OCI-LY1 (cell line): ENCODE data around the gene GAS6.
"Not testable (repeated sequence)": the region's sequence is repeated elsewhere in the genome, so short reads cannot be mapped to it uniquely, and the experiment has no call there.

Experiments used
- H2AFZ ChIP-seq: fragments of 200-600 bp; sonication (generic), shearing (Covaris generic); 2 replicates; pipeline ENCODE4 v1.6.0; 2014; ENCODE audit warnings: antibody characterized with exemption, mild to moderate bottlenecking, low read length
- H3F3A ChIP-seq: fragments of 200-600 bp; sonication (generic), shearing (Covaris generic); 2 replicates; pipeline ENCODE4 v1.6.0; 2014; ENCODE audit warnings: mild to moderate bottlenecking, antibody characterized with exemption, low read length, moderate library complexity; ENCODE audit not compliant: insufficient read depth
- H3K27ac ChIP-seq: fragments of 200-600 bp; sonication (generic); 2 replicates; pipeline ENCODE4 v1.5.1; 2014; ENCODE audit warnings: low read length, mixed run types, mild to moderate bottlenecking, low read depth; ENCODE audit not compliant: poor library complexity, severe bottlenecking
- H3K27me3 ChIP-seq: fragments of 200-600 bp; sonication (generic); 2 replicates; pipeline ENCODE4 v1.6.0; 2014; ENCODE audit warnings: antibody characterized with exemption, mild to moderate bottlenecking, low read length, moderate library complexity; ENCODE audit not compliant: insufficient read depth
- H3K36me3 ChIP-seq: fragments of 200-600 bp; sonication (generic); 2 replicates; pipeline ENCODE4 v1.6.1; 2014; ENCODE audit warnings: mild to moderate bottlenecking, antibody characterized with exemption, low read length, moderate library complexity, mixed read lengths; ENCODE audit not compliant: insufficient read depth
- H3K4me1 ChIP-seq: fragments of 200-600 bp; sonication (generic); 2 replicates; pipeline ENCODE4 v1.5.1; 2014; ENCODE audit warnings: mild to moderate bottlenecking, low read length, moderate library complexity; ENCODE audit not compliant: insufficient read depth, severe bottlenecking
- H3K4me2 ChIP-seq: fragments of 200-600 bp; sonication (generic), shearing (Covaris generic); 2 replicates; pipeline ENCODE4 v1.6.1; 2014; ENCODE audit warnings: low read length
- H3K4me3 ChIP-seq: fragments of 200-600 bp; sonication (generic); 2 replicates; pipeline ENCODE4 v1.5.1; 2014; ENCODE audit warnings: low read length, low read depth, mild to moderate bottlenecking, mixed read lengths; ENCODE audit not compliant: poor library complexity, severe bottlenecking
- H3K79me2 ChIP-seq: fragments of 200-600 bp; shearing (Covaris generic); 2 replicates; pipeline ENCODE4 v1.6.1; 2016; ENCODE audit warnings: mixed run types, low read length, mixed read lengths; ENCODE audit not compliant: insufficient read depth
- H3K9ac ChIP-seq: fragments of 200-600 bp; sonication (generic), shearing (Covaris generic); 2 replicates; pipeline ENCODE4 v1.6.1; 2014; ENCODE audit warnings: mild to moderate bottlenecking, low read length, mixed read lengths
- H3K9me2 ChIP-seq: fragments of 200-600 bp; sonication (generic), shearing (Covaris generic); 2 replicates; pipeline ENCODE4 v1.6.1; 2014; ENCODE audit warnings: low read depth, mild to moderate bottlenecking, low read length, mixed read lengths
- H3K9me3 ChIP-seq: fragments of 200-600 bp; shearing (Covaris generic); 2 replicates; pipeline ENCODE4 v1.6.1; 2014; ENCODE audit warnings: low read length, mixed read lengths
- H4K20me1 ChIP-seq: fragments of 200-600 bp; sonication (generic), shearing (Covaris generic); 2 replicates; pipeline ENCODE4 v1.6.0; 2016; ENCODE audit warnings: mild to moderate bottlenecking, low read length; ENCODE audit not compliant: insufficient read depth
- CTCF ChIP-seq: fragments of 200-600 bp; sonication (generic), shearing (Covaris generic); IDR thresholded peaks from 2 replicates; pipeline ENCODE4 v1.5.1; 2017; ENCODE audit warnings: mild to moderate bottlenecking, antibody characterized with exemption, low read length, moderate library complexity, mixed read lengths
- EZH2 ChIP-seq: fragments of 200-600 bp; sonication (generic), shearing (Covaris generic); IDR thresholded peaks from 2 replicates; pipeline ENCODE4 v1.8.0; 2017; ENCODE audit warnings: borderline replicate concordance, mixed run types, mild to moderate bottlenecking, antibody characterized with exemption, low read length, moderate library complexity, mixed read lengths

The GAS6 gene

GRCh38 chr13:113874177-113874576, 10.3 kb upstream of the GAS6 start:
- H3K9me3 ChIP-seq = peaks cover 8% of the 10 kb centered on the region; the same call in 1 of the 2 replicates
- no peaks in the 10 kb centered on the region for H3K36me3 ChIP-seq
- H3K9me2 ChIP-seq = no peaks in the 10 kb centered on the region
- no peak for TF ChIP-seq EZH2
- TF ChIP-seq CTCF = no peak
- no peak overlapping the region for H3K9ac ChIP-seq
- no peaks in the 10 kb centered on the region for H3K79me2 ChIP-seq
- H4K20me1 ChIP-seq = no peaks in the 10 kb centered on the region
- H3K27me3 ChIP-seq = peaks cover 21% of the 10 kb centered on the region
- no peak overlapping the region for H3K4me2 ChIP-seq
- no peak overlapping the region for H2AFZ ChIP-seq
- H3K4me3 ChIP-seq = no peak overlapping the region
- H3K27ac ChIP-seq = no peak overlapping the region
- no peaks in the 10 kb centered on the region for H3F3A ChIP-seq
- H3K4me1 ChIP-seq = no peaks in the 10 kb centered on the region

DNA sequence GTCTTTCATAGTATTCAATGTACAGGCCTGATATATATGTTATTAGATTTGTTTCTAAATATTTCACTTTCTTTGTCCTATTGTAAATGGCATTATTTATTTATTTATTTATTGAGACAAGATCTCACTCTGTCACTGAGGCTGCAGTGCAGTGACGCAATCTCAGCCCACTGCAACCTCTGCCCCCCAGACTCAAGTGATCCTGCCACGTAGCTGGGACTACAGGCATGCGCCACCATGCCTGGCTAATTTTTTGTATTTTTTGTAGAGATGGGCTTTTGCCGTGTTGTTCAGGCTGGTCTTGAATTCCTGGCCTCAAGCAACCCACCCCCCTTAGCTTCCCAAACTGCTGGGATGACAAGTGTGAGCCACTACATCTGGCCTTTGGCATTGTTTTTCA, 5.4 kb upstream of the GAS6 start:
- no peak overlapping the region for H3K27ac ChIP-seq
- H3K79me2 ChIP-seq = no peaks in the 10 kb centered on the region
- no peaks in the 10 kb centered on the region for H3K4me1 ChIP-seq
- H3K4me3 ChIP-seq = no peak overlapping the region
- H3K27me3 ChIP-seq = peaks cover 30% of the 10 kb centered on the region; the same call in 1 of the 2 replicates
- TF ChIP-seq EZH2 = no peak
- TF ChIP-seq CTCF = no peak
- no peaks in the 10 kb centered on the region for H3K9me2 ChIP-seq
- no peaks in the 10 kb centered on the region for H3F3A ChIP-seq
- H3K9ac ChIP-seq = no peak overlapping the region
- no peaks in the 10 kb centered on the region for H4K20me1 ChIP-seq
- H3K9me3 ChIP-seq = peaks cover 12% of the 10 kb centered on the region; the same call in 1 of the 2 replicates
- H3K4me2 ChIP-seq = no peak overlapping the region
- no peaks in the 10 kb centered on the region for H3K36me3 ChIP-seq
- no peak overlapping the region for H2AFZ ChIP-seq

DNA sequence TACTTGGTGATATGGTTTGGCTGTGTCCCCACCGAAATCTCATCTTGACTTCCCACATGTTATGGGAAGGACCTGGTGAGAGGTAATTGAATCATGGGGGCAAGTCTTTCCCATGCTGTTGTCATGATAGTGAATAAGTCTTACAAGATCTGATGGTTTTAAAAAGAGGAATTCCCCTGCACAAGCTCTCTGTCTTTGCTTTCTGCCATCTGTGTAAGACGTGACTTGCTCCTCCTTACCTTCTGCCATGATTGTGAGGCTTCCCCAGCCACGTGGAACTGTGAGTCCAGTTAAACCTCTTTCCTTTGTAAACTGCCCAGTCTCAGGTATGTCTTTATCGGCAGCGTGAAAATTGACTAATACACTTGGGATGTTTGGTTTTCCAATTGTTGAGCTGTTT, 4.0 kb upstream of the GAS6 start:
- not testable (repeated sequence) for H3F3A ChIP-seq, H4K20me1 ChIP-seq, H3K4me1 ChIP-seq, H3K4me3 ChIP-seq, H3K27ac ChIP-seq, H3K9me2 ChIP-seq, H3K79me2 ChIP-seq, H3K9ac ChIP-seq, H3K9me3 ChIP-seq, H2AFZ ChIP-seq, H3K36me3 ChIP-seq, H3K4me2 ChIP-seq
- peaks cover 28% of the 10 kb centered on the region; the same call in 1 of the 2 replicates for H3K27me3 ChIP-seq

DNA sequence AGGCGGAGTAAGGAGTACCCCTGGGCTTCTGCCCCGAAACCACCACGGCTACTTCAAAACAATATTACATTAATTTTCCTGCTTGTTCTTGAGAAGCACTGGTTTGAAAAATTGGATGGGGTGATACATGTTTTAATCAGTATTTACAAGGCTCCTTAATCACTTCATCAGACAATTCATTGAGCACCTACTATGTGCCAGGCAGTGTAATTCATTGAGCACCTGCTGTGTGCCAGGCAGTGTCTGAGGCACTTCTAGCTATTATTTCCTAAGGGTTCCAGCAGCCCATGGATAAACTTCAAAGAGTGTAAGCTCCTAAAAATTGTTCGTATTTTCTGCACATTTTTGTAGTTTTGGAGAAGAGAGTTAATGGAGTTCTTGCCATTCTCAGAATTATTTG, 1.6 kb upstream of the GAS6 start:
- H3F3A ChIP-seq = no peaks in the 10 kb centered on the region
- 0 out of 2 replicates have a peak, but pooled peaks cover 4% of the 10 kb centered on the region for H3K9me3 ChIP-seq
- no peak overlapping the region for H3K27ac ChIP-seq
- H3K79me2 ChIP-seq = no peaks in the 10 kb centered on the region
- peaks cover 28% of the 10 kb centered on the region; the same call in 1 of the 2 replicates for H3K27me3 ChIP-seq
- H4K20me1 ChIP-seq = no peaks in the 10 kb centered on the region
- no peak overlapping the region for H3K4me3 ChIP-seq
- no peak overlapping the region for H3K4me2 ChIP-seq
- H2AFZ ChIP-seq = no peak overlapping the region
- no peaks in the 10 kb centered on the region for H3K9me2 ChIP-seq
- H3K36me3 ChIP-seq = no peaks in the 10 kb centered on the region
- TF ChIP-seq EZH2 (no peak), CTCF (no peak)
- no peaks in the 10 kb centered on the region for H3K4me1 ChIP-seq
- H3K9ac ChIP-seq = no peak overlapping the region
